PC-9 (cell line): ENCODE measurements around the gene SDHA. TPM values are rescaled to one million over a fixed set of nuclear protein-coding genes. Genes with fewer than 3 reads are reported as not detected.

Source experiments
- BruUV-seq: library from RNA; stranded (reverse); fragments of 400-500 nt; replicated peaks from 2 replicates; lab custom pipeline; 2021; lab: Mats Ljungman, UMichigan
- CTCF ChIA-PET: fragments of 300-600 bp; sonication (Branson Sonifier 250); formaldehyde crosslinking; loops from one replicate; lab custom pipeline; 2022; ENCODE audit warnings: antibody characterized with exemption; lab: Charles Lee
- POLR2A ChIA-PET: fragments of 300-600 bp; sonication (Branson Sonifier 250); formaldehyde crosslinking; loops from one replicate; lab custom pipeline; 2022; ENCODE audit warnings: antibody characterized with exemption; ENCODE audit not compliant: unreplicated experiment; lab: Charles Lee
- DNase-seq, 2 experiments: peaks; one replicate each; pipeline versions ENCODE4 v3.0.0 to v3.0.0-alpha.2; 2015 to 2022; ENCODE audit warnings: mixed read lengths in 1 of 2
- H2AFZ ChIP-seq: fragments of 200-600 bp; sonication (generic); 2 replicates; pipeline ENCODE4 v1.8.1; 2017; ENCODE audit warnings: antibody characterized with exemption
- H3F3A ChIP-seq: fragments of 200-600 bp; sonication (generic); 2 replicates; pipeline ENCODE4 v1.8.1; 2017; ENCODE audit warnings: antibody characterized with exemption, mild to moderate bottlenecking, low read depth; ENCODE audit not compliant: insufficient read depth
- H3K27ac ChIP-seq: fragments of 200-600 bp; sonication (generic); 2 replicates; pipeline ENCODE4 v1.6.1; 2016; ENCODE audit warnings: mixed run types
- H3K27me3 ChIP-seq: fragments of 200-600 bp; sonication (generic); 2 replicates; pipeline ENCODE4 v1.6.1; 2016; ENCODE audit warnings: low read depth, mixed run types; ENCODE audit not compliant: insufficient read depth
- H3K36me3 ChIP-seq: fragments of 200-600 bp; sonication (generic); 2 replicates; pipeline ENCODE4 v1.6.1; 2016; ENCODE audit warnings: low read depth, mixed run types
- H3K4me1 ChIP-seq: fragments of 200-600 bp; sonication (generic); replicated peaks from 2 replicates; pipeline ENCODE4 v1.6.1; 2016; ENCODE audit warnings: mixed run types; ENCODE audit not compliant: insufficient read depth
- H3K4me2 ChIP-seq: fragments of 200-600 bp; sonication (generic); 2 replicates; pipeline ENCODE4 v1.6.1; 2017; ENCODE audit warnings: mixed run types
- H3K4me3 ChIP-seq: fragments of 200-600 bp; sonication (generic); 2 replicates; pipeline ENCODE4 v1.6.1; 2016; ENCODE audit warnings: mixed run types
- H3K79me2 ChIP-seq: fragments of 200-600 bp; sonication (generic); 2 replicates; pipeline ENCODE4 v1.6.1; 2017; ENCODE audit warnings: low read depth, mixed run types
- H3K9me2 ChIP-seq: fragments of 200-600 bp; sonication (generic); 2 replicates; pipeline ENCODE4 v1.8.1; 2017; ENCODE audit warnings: mild to moderate bottlenecking; ENCODE audit not compliant: insufficient read depth
- H3K9me3 ChIP-seq: fragments of 200-600 bp; sonication (generic); 2 replicates; pipeline ENCODE4 v1.8.1; 2016; ENCODE audit warnings: low read depth; ENCODE audit not compliant: insufficient read depth
- H4K20me1 ChIP-seq: fragments of 200-600 bp; sonication (generic); 2 replicates; pipeline ENCODE4 v1.8.1; 2017; ENCODE audit not compliant: insufficient read depth
- EZH2 ChIP-seq: fragments of 200-600 bp; sonication (generic); IDR thresholded peaks from 2 replicates; pipeline ENCODE4 v1.8.0; 2017; ENCODE audit warnings: antibody characterized with exemption, low read depth
- intact Hi-C: fragments of 100-400 bp; cut with micrococcal nuclease; formaldehyde crosslinking; loops from one replicate; pipeline ENCODE4 v1.10.0; 2022; ENCODE audit not compliant: unreplicated experiment
- total RNA-seq: library from RNA; stranded (reverse); gene quantifications from 2 replicates; pipeline ENCODE4 v1.2.3, GENCODE V29; 2021
- TF ChIP-seq, protein P1 (sequence below): fragments of 200-600 bp; sonication (generic); conservative IDR thresholded peaks from 2 replicates; pipeline ENCODE4 v1.6.1; 2017; ENCODE audit warnings: mixed run types, antibody characterized with exemption, mild to moderate bottlenecking, moderate library complexity

The SDHA gene
- total RNA-seq, 1 experiment from 2014 or later, result 347 TPM

DNA sequence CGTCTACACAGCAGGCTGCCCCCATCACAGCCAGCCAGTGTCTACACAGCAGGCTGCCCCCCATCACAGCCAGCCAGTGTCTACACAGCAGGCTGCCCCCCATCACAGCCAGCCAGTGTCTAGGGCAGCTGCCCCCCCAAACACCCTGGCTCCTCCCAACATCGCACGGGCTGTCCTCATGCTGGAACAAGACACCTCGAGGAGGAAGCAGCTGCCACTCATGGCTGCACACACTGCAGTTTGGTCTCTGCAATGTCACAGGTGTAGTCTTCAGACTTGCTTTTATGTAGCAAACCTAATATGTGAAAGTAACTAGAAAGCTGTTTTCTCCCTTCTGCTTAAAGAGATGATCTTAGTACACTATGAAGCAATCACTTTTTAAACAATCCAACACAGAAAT is 17.1 kb upstream of the SDHA start:
- Histone ChIP-seq H3K36me3 (peaks cover 6% of the 10 kb centered on the region; the same call in 1 of the 2 replicates), H3K4me1 (no peaks in the 10 kb centered on the region), H3K4me3 (no peak overlapping the region), H3K4me2 (no peak overlapping the region), H3K9me3 (no peaks in the 10 kb centered on the region), H3K27ac (no peak overlapping the region), H4K20me1 (peaks cover 22% of the 10 kb centered on the region), H3F3A (no peaks in the 10 kb centered on the region; the same call in 1 of the 2 replicates), H3K9me2 (no peaks in the 10 kb centered on the region), H3K79me2 (no peaks in the 10 kb centered on the region), H2AFZ (no peak overlapping the region), H3K27me3 (no peaks in the 10 kb centered on the region)
- no TSS peak for BruUV-seq
- intact Hi-C loops, result no loop called here
- TF ChIP-seq, protein P1, sequence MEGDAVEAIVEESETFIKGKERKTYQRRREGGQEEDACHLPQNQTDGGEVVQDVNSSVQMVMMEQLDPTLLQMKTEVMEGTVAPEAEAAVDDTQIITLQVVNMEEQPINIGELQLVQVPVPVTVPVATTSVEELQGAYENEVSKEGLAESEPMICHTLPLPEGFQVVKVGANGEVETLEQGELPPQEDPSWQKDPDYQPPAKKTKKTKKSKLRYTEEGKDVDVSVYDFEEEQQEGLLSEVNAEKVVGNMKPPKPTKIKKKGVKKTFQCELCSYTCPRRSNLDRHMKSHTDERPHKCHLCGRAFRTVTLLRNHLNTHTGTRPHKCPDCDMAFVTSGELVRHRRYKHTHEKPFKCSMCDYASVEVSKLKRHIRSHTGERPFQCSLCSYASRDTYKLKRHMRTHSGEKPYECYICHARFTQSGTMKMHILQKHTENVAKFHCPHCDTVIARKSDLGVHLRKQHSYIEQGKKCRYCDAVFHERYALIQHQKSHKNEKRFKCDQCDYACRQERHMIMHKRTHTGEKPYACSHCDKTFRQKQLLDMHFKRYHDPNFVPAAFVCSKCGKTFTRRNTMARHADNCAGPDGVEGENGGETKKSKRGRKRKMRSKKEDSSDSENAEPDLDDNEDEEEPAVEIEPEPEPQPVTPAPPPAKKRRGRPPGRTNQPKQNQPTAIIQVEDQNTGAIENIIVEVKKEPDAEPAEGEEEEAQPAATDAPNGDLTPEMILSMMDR, result no peak
- no peak for TF ChIP-seq EZH2
- CTCF ChIA-PET, result no interaction called here
- DNase-seq, result no peak
- POLR2A ChIA-PET, result no interaction called here

DNA sequence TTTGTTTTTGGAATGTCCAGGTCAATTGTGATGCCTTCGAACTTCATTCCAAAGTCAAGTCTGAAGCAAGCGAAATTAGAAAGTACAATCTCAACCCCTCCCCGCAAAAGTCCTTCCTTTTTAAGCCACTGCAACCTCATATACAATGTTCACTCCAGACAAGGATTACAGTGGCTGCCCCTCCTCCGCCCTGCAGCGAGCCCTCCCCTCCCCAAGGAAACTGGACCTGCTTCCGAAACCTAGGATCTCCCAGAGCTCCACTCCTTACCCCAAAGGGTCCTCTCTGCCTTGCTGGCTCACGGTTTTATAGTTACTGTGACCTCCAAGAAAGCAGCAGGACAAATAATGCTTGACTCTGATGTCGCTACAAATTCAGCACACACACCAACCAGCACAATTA is 16.4 kb upstream of the SDHA start:
- DNase-seq, result no peak
- ChIA-PET POLR2A (no interaction called here), CTCF (interaction anchor here (0.6 kb wide), 1 partner anchor 196 kb away, joined by 4 read pairs; no protein-coding TSS in a partner anchor)
- no peaks in the 10 kb centered on the region for H3K9me3 ChIP-seq
- H3K9me2 ChIP-seq, result no peaks in the 10 kb centered on the region
- H3F3A ChIP-seq, result no peaks in the 10 kb centered on the region; the same call in 1 of the 2 replicates
- H4K20me1 ChIP-seq, result peaks cover 27% of the 10 kb centered on the region
- BruUV-seq, result no TSS peak
- H3K4me1 ChIP-seq, result no peaks in the 10 kb centered on the region
- no peaks in the 10 kb centered on the region for H3K27me3 ChIP-seq
- H3K27ac ChIP-seq, result no peak overlapping the region
- no peak overlapping the region for H3K4me2 ChIP-seq
- H2AFZ ChIP-seq, result no peak overlapping the region
- no peak for TF ChIP-seq EZH2
- TF ChIP-seq, protein P1, result no peak
- no peak overlapping the region for H3K4me3 ChIP-seq
- H3K36me3 ChIP-seq, result peaks cover 6% of the 10 kb centered on the region; the same call in 1 of the 2 replicates
- intact Hi-C loops, result no loop called here
- no peaks in the 10 kb centered on the region for H3K79me2 ChIP-seq

GRCh38 chr5:203246-203930 is 14.7 kb upstream of the SDHA start:
- no peak overlapping the region for H3K4me2 ChIP-seq
- H3K27me3 ChIP-seq, result no peaks in the 10 kb centered on the region
- CTCF ChIA-PET, result no interaction called here
- POLR2A ChIA-PET, result interaction anchor here (0.6 kb wide), 1 partner anchor 15 kb away, joined by 5 read pairs; no protein-coding TSS in a partner anchor
- no peak overlapping the region for H2AFZ ChIP-seq
- no peaks in the 10 kb centered on the region for H3K4me1 ChIP-seq
- no peak overlapping the region for H3K27ac ChIP-seq
- H4K20me1 ChIP-seq, result peaks cover 39% of the 10 kb centered on the region
- H3K9me3 ChIP-seq, result no peaks in the 10 kb centered on the region
- no peaks in the 10 kb centered on the region for H3K9me2 ChIP-seq
- no peak for DNase-seq
- no TSS peak for BruUV-seq
- no peak overlapping the region for H3K4me3 ChIP-seq
- H3K36me3 ChIP-seq, result peaks cover 6% of the 10 kb centered on the region; the same call in 1 of the 2 replicates
- intact Hi-C loops, result no loop called here
- TF ChIP-seq EZH2, result no peak
- TF ChIP-seq, protein P1, result no peak
- H3F3A ChIP-seq, result no peaks in the 10 kb centered on the region; the same call in 1 of the 2 replicates
- H3K79me2 ChIP-seq, result peaks cover 7% of the 10 kb centered on the region; the same call in 1 of the 2 replicates
